Measurements from ENCODE around the gene CPNE2.
"Not testable (repeated sequence)": the region's sequence is repeated elsewhere in the genome, so short reads cannot be mapped to it uniquely, and the experiment has no call there.

Gene CPNE2

DNA sequence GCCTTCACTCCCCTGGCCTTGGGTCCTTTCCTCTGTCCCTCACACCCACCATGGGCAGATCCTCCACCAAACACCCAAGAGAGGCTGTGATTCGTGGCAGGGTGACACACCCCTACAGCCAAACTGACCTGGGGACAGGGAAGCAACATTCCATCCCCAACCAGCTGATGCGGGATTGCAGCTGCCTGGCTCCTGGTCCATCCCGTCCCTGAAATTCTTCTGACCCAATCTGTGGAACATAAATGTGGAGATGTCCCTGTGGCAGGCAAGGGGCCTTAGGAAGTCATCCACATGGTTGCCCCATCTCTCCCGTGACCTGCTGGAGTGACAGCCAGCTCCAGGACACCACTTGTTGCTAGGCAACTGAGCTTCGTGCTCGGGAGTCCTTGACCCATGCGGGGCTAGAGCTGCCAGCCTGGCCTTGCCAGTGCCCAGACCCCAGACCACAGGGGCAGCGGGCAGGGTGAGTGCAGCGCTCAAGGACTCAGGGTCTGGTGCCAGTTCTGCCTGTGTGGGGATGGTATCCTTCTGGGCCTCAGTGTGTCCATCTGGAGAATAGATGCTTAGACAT is 34.0 kb upstream of the CPNE2 start:
- H3K9ac ChIP-seq (ENCODE audit: low read length) = no peak overlapping the region
- no peak overlapping the region for H3K4me3 ChIP-seq (ENCODE audit: low read length)
- H3K4me1 ChIP-seq (ENCODE audit: control insufficient read depth, low read depth, low read length) = no peaks in the 10 kb centered on the region
- H3K9me3 ChIP-seq (ENCODE audit: control insufficient read depth, low read depth, low read length) = no peaks in the 10 kb centered on the region
- H3K27ac ChIP-seq (ENCODE audit: low read length) = no peak overlapping the region
- no peaks in the 10 kb centered on the region for H3K36me3 ChIP-seq (ENCODE audit: control insufficient read depth, low read depth, low read length)
- no peaks in the 10 kb centered on the region for H3K27me3 ChIP-seq (ENCODE audit: control insufficient read depth, insufficient read depth, low read length)

- H3K4me3 ChIP-seq (ENCODE audit: low read length) = no peak overlapping the region
- H3K9me3 ChIP-seq (ENCODE audit: control insufficient read depth, low read depth, low read length) = no peaks in the 10 kb centered on the region
- no peaks in the 10 kb centered on the region for H3K36me3 ChIP-seq (ENCODE audit: control insufficient read depth, low read depth, low read length)
- no peak overlapping the region for H3K9ac ChIP-seq (ENCODE audit: low read length)
- no peaks in the 10 kb centered on the region for H3K27me3 ChIP-seq (ENCODE audit: control insufficient read depth, insufficient read depth, low read length)
- H3K27ac ChIP-seq (ENCODE audit: low read length) = no peak overlapping the region
- no peaks in the 10 kb centered on the region for H3K4me1 ChIP-seq (ENCODE audit: control insufficient read depth, low read depth, low read length)
Measured at GRCh38 chr16:57060323-57061083, 31.9 kb upstream of the CPNE2 start.

DNA sequence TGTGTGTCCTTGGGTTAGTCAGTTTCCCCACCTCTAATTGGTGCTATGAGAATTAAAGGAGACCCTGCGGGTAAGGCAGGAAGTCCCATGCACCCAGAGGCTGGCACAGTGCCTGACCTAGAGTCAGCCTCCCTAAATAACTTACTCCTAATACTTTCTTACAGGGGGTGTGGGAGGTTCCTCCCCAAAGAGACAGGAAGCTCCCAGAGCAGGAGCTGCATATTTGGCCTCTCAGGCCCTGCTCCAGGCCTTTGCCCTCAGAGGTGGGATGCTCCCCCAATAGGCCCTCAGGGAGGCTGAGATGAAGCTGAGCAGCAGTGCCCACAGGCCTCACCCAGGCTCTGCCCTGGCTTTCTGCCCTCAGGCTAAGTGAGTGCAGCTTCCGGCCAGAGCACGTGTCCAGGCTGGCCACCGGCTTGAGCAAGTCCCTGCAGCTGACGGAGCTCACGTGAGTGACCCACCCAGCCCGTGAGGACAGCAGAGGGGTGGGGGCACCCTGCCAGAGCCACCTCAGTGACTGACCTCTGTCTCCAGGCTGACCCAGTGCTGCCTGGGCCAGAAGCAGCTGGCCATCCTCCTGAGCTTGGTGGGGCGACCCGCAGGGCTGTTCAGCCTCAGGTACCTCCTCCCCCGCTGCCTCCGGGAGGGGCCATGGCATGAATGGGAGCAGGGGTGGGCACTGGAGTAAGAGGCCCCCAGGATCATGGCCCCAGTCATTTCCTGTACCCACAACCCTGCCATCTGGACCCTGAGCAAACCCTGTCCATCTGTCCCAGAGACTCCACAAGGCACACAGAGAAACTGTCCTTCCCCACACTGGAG is 31.1 kb upstream of the CPNE2 start:
- Histone ChIP-seq H3K9me3 (ENCODE audit: control insufficient read depth, low read depth, low read length) (no peaks in the 10 kb centered on the region), H3K4me1 (ENCODE audit: control insufficient read depth, low read depth, low read length) (no peaks in the 10 kb centered on the region), H3K27ac (ENCODE audit: low read length) (no peak overlapping the region), H3K4me3 (ENCODE audit: low read length) (no peak overlapping the region), H3K36me3 (ENCODE audit: control insufficient read depth, low read depth, low read length) (no peaks in the 10 kb centered on the region), H3K9ac (ENCODE audit: low read length) (no peak overlapping the region), H3K27me3 (ENCODE audit: control insufficient read depth, insufficient read depth, low read length) (no peaks in the 10 kb centered on the region)

GRCh38 chr16:57062329-57062728 is 30.1 kb upstream of the CPNE2 start:
- no peaks in the 10 kb centered on the region for H3K9me3 ChIP-seq (ENCODE audit: control insufficient read depth, low read depth, low read length)
- no peaks in the 10 kb centered on the region for H3K36me3 ChIP-seq (ENCODE audit: control insufficient read depth, low read depth, low read length)
- no peaks in the 10 kb centered on the region for H3K4me1 ChIP-seq (ENCODE audit: control insufficient read depth, low read depth, low read length)
- no peaks in the 10 kb centered on the region for H3K27me3 ChIP-seq (ENCODE audit: control insufficient read depth, insufficient read depth, low read length)
- H3K27ac ChIP-seq (ENCODE audit: low read length) = no peak overlapping the region
- no peak overlapping the region for H3K4me3 ChIP-seq (ENCODE audit: low read length)
- H3K9ac ChIP-seq (ENCODE audit: low read length) = no peak overlapping the region

DNA sequence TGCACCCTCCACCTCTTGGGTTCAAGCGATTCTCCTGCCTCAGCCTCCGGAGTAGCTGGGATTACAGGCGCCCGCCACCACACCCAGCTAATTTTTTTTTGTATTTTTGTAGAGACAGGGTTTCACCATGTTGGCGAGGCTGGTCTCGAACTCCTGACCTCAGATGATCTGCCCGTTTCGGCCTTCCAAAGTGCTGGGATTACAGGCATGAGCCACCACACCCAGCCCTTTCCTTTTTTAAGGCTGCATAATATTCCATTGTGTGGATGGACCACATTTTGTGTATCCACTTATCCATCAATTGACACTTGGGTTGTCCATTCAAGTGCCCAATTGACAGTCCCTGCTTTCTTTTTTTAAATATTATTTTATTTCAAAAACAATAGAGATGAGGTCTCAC is 29.2 kb upstream of the CPNE2 start:
- H3K36me3 ChIP-seq (ENCODE audit: control insufficient read depth, low read depth, low read length); H3K27ac ChIP-seq (ENCODE audit: low read length); H3K4me1 ChIP-seq (ENCODE audit: control insufficient read depth, low read depth, low read length); H3K4me3 ChIP-seq (ENCODE audit: low read length); H3K9ac ChIP-seq (ENCODE audit: low read length); H3K27me3 ChIP-seq (ENCODE audit: control insufficient read depth, insufficient read depth, low read length); H3K9me3 ChIP-seq (ENCODE audit: control insufficient read depth, low read depth, low read length): not testable (repeated sequence)

- Histone ChIP-seq H3K9me3 (ENCODE audit: control insufficient read depth, low read depth, low read length) (no peaks in the 10 kb centered on the region), H3K36me3 (ENCODE audit: control insufficient read depth, low read depth, low read length) (no peaks in the 10 kb centered on the region), H3K27me3 (ENCODE audit: control insufficient read depth, insufficient read depth, low read length) (no peaks in the 10 kb centered on the region), H3K4me1 (ENCODE audit: control insufficient read depth, low read depth, low read length) (no peaks in the 10 kb centered on the region), H3K9ac (ENCODE audit: low read length) (no peak overlapping the region), H3K4me3 (ENCODE audit: low read length) (no peak overlapping the region), H3K27ac (ENCODE audit: low read length) (no peak overlapping the region)
Measured at GRCh38 chr16:57064995-57065394, 27.4 kb upstream of the CPNE2 start.

- Histone ChIP-seq H3K4me1 (ENCODE audit: control insufficient read depth, low read depth, low read length) (no peaks in the 10 kb centered on the region), H3K27ac (ENCODE audit: low read length) (no peak overlapping the region), H3K9me3 (ENCODE audit: control insufficient read depth, low read depth, low read length) (no peaks in the 10 kb centered on the region), H3K4me3 (ENCODE audit: low read length) (no peak overlapping the region), H3K36me3 (ENCODE audit: control insufficient read depth, low read depth, low read length) (no peaks in the 10 kb centered on the region), H3K9ac (ENCODE audit: low read length) (no peak overlapping the region), H3K27me3 (ENCODE audit: control insufficient read depth, insufficient read depth, low read length) (no peaks in the 10 kb centered on the region)
Measured at GRCh38 chr16:57066625-57067024, 25.8 kb upstream of the CPNE2 start.

DNA sequence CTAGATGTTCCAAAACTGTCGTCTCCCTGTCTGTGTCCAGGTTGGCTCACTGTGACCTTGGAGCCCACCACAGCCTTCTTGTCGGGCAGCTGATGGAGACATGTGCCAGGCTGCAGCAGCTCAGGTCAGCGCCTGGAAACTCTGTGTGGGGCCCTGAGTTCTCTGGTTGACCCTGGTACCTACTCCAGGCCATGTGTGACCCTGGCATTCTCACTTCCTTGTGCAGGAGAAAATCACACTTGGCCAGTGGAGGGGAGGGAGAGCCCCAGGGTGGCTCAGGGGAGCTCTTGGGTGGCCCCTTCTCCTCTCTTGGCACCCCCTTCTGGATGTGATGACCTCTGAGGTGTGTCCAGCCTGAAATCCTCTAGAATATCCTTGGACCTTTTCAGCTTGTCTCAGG is 25.0 kb upstream of the CPNE2 start:
- Histone ChIP-seq H3K4me1 (ENCODE audit: control insufficient read depth, low read depth, low read length) (no peaks in the 10 kb centered on the region), H3K9me3 (ENCODE audit: control insufficient read depth, low read depth, low read length) (no peaks in the 10 kb centered on the region), H3K27me3 (ENCODE audit: control insufficient read depth, insufficient read depth, low read length) (no peaks in the 10 kb centered on the region), H3K9ac (ENCODE audit: low read length) (no peak overlapping the region), H3K4me3 (ENCODE audit: low read length) (no peak overlapping the region), H3K27ac (ENCODE audit: low read length) (no peak overlapping the region), H3K36me3 (ENCODE audit: control insufficient read depth, low read depth, low read length) (no peaks in the 10 kb centered on the region)

GRCh38 chr16:57069053-57069452 is 23.3 kb upstream of the CPNE2 start:
- no peaks in the 10 kb centered on the region for H3K27me3 ChIP-seq (ENCODE audit: control insufficient read depth, insufficient read depth, low read length)
- no peak overlapping the region for H3K27ac ChIP-seq (ENCODE audit: low read length)
- H3K36me3 ChIP-seq (ENCODE audit: control insufficient read depth, low read depth, low read length) = no peaks in the 10 kb centered on the region
- no peaks in the 10 kb centered on the region for H3K9me3 ChIP-seq (ENCODE audit: control insufficient read depth, low read depth, low read length)
- H3K4me3 ChIP-seq (ENCODE audit: low read length) = no peak overlapping the region
- no peaks in the 10 kb centered on the region for H3K4me1 ChIP-seq (ENCODE audit: control insufficient read depth, low read depth, low read length)
- H3K9ac ChIP-seq (ENCODE audit: low read length) = no peak overlapping the region

GRCh38 chr16:57069635-57070370 is 22.6 kb upstream of the CPNE2 start:
- Histone ChIP-seq H3K9ac (ENCODE audit: low read length) (no peak overlapping the region), H3K9me3 (ENCODE audit: control insufficient read depth, low read depth, low read length) (no peaks in the 10 kb centered on the region), H3K27me3 (ENCODE audit: control insufficient read depth, insufficient read depth, low read length) (no peaks in the 10 kb centered on the region), H3K4me1 (ENCODE audit: control insufficient read depth, low read depth, low read length) (no peaks in the 10 kb centered on the region), H3K36me3 (ENCODE audit: control insufficient read depth, low read depth, low read length) (no peaks in the 10 kb centered on the region), H3K4me3 (ENCODE audit: low read length) (no peak overlapping the region), H3K27ac (ENCODE audit: low read length) (no peak overlapping the region)

GRCh38 chr16:57070424-57070823 is 22.0 kb upstream of the CPNE2 start:
- no peak overlapping the region for H3K9ac ChIP-seq (ENCODE audit: low read length)

More at GRCh38 chr16:57070424-57070823, 22.0 kb upstream of the CPNE2 start:
- Histone ChIP-seq H3K27ac (ENCODE audit: low read length) (no peak overlapping the region), H3K9me3 (ENCODE audit: control insufficient read depth, low read depth, low read length) (no peaks in the 10 kb centered on the region), H3K36me3 (ENCODE audit: control insufficient read depth, low read depth, low read length) (no peaks in the 10 kb centered on the region), H3K4me3 (ENCODE audit: low read length) (no peak overlapping the region), H3K4me1 (ENCODE audit: control insufficient read depth, low read depth, low read length) (no peaks in the 10 kb centered on the region), H3K27me3 (ENCODE audit: control insufficient read depth, insufficient read depth, low read length) (no peaks in the 10 kb centered on the region)

Data from iPS-18a (cell line).